ENCODE results near the gene CA4. TPM values are rescaled to one million over a fixed set of nuclear protein-coding genes. Genes with fewer than 3 reads are reported as not detected.
A peak's percentile ranks its signal among the peaks of the same experiment; 100 is the strongest.
"Not testable (repeated sequence)": the region's sequence is repeated elsewhere in the genome, so short reads cannot be mapped to it uniquely, and the experiment has no call there.

Gene CA4
- polyA plus RNA-seq, 2 of the 4 experiments (the other 2 are of a cell fraction): 0.06 TPM; not detected in 1

DNA sequence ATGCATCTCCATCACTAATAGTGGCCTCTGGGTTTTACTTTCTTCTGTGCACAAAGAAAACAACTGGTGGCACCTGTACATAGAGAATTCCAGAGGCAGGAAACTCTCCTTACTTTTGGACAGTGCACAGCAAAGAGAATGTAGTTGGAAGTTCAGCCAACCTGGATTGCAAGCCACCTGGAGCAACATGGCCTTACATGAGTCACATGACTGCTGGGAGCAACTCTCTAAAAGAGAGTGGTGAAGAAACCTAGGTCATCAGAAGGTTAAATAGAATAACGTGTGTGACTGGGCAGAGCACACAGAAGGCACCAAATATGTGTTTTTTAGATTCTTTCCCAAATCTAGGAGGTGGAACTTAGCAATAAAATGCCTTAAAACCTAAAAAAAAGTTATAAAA, 41.5 kb upstream of the CA4 start:
- H3K27ac ChIP-seq; H3K9me3 ChIP-seq; H3K4me2 ChIP-seq; DNase-seq (ENCODE audit: low read depth in 1 of 2, low spot score in 1 of 2); H3K4me1 ChIP-seq; FAIRE-seq; POLR2A ChIA-PET; H3K4me3 ChIP-seq: not testable (repeated sequence)
- 29% methylated on average over 1 of the region's 1 CpG for WGBS (ENCODE audit: missing lambda C conversion rate)
- CTCF ChIA-PET: interaction anchor here (0.9 to 1.7 kb wide), 3 partner anchors 11 to 57 kb away, joined by 3 read pairs; no protein-coding TSS in a partner anchor
- peak in 1 of 2 experiments; percentile 10; a peak in 2 of 6 replicates for ATAC-seq

DNA sequence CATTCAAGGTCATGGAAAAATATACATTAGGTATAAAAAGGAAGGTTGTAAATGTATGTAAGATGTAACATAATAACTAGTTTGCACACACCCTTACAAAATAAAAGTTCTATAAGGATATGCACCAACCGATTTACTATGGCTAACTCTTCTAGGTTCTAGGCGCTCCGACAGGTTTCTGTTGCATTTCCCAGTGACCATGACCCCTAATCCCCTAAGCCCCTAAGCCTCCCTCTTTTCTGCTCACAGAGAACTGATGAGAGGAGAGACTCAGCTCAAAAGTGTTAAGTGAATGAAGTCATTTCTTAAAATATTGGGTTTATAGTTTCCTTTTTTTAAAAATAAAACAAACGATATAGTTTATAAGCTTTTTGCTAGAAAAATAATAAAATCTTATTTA, 41.1 kb upstream of the CA4 start:
- DNase-seq (ENCODE audit: low read depth in 1 of 2, low spot score in 1 of 2) (no peak), ATAC-seq (no peak), FAIRE-seq (no peak)
- no peaks in the 10 kb centered on the region for H3K9me3 ChIP-seq
- TF ChIP-seq RFX5 (IDR thresholded peaks at IDR 0.05): no peak
- H3K27ac ChIP-seq: no peak overlapping the region
- H3K4me1 ChIP-seq: no peaks in the 10 kb centered on the region
- no peak overlapping the region for H3K4me2 ChIP-seq
- WGBS (ENCODE audit: missing lambda C conversion rate): 65% methylated on average over 4 of the region's 4 CpGs
- no peak overlapping the region for H3K4me3 ChIP-seq
- ChIA-PET CTCF (interaction anchor here (0.6 to 1.7 kb wide), 3 partner anchors 11 to 160 kb away, joined by 3 to 4 read pairs (median 4); no protein-coding TSS in a partner anchor), POLR2A (no interaction called here)

DNA sequence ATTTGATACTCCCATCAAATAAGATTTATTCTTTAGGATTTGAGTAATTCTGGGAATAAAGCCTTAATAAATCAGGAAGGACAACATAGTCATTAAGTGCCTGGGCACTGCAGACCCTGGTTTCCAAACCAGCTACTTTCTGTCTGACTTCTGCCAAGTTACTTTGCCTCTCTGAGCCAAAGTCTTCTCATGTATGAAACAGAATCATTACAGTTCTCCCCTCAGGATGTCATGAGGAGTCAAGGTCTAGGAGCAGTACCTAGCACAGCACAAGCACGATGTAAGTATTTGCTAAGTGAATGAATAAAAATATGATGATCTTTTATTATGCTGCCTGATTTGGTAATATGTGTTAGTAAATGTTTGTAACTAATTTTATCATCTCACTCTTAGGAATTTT, 40.6 kb upstream of the CA4 start:
- Histone ChIP-seq H3K4me3 (no peak overlapping the region), H3K9me3 (no peaks in the 10 kb centered on the region), H3K4me2 (no peak overlapping the region), H3K27ac (no peak overlapping the region), H3K4me1 (no peaks in the 10 kb centered on the region)
- no peak for ATAC-seq
- no peak for FAIRE-seq
- WGBS (ENCODE audit: missing lambda C conversion rate): 50% methylated on average over 1 of the region's 1 CpG
- POLR2A ChIA-PET: no interaction called here
- CTCF ChIA-PET: interaction anchor here (0.6 to 1.7 kb wide), 4 partner anchors 12 to 159 kb away, joined by 3 to 4 read pairs (median 4); no protein-coding TSS in a partner anchor
- TF ChIP-seq CBX2 (IDR thresholded peaks at IDR 0.05; ENCODE audit: borderline replicate concordance, low read depth) (no peak), ESRRA (IDR thresholded peaks at IDR 0.05; ENCODE audit: borderline replicate concordance, low read length) (no peak), HDAC2 (IDR thresholded peaks at IDR 0.05) (no peak), ZNF302 (CRISPR knock-in tag; IDR thresholded peaks at IDR 0.05) (no peak), FOSB (CRISPR knock-in tag; IDR thresholded peaks at IDR 0.05) (no peak), KDM5A (IDR thresholded peaks at IDR 0.05) (no peak), HOXA7 (CRISPR knock-in tag; IDR thresholded peaks at IDR 0.05) (no peak), NR3C1 (IDR thresholded peaks at IDR 0.05) (no peak), JUNB (IDR thresholded peaks at IDR 0.05) (no peak), FOSL2 (IDR thresholded peaks at IDR 0.05) (no peak), FOSL2 (CRISPR knock-in tag; IDR thresholded peaks at IDR 0.05) (no peak), POLR2AphosphoS2 (conservative IDR thresholded peaks at IDR 0.05; ENCODE audit: low read length) (no peak), ZSCAN20 (CRISPR knock-in tag; IDR thresholded peaks at IDR 0.05) (no peak), EHF (CRISPR knock-in tag; IDR thresholded peaks at IDR 0.05) (no peak), HOXB5 (CRISPR knock-in tag; IDR thresholded peaks at IDR 0.05) (no peak)
- TF ChIP-seq, protein P1, sequence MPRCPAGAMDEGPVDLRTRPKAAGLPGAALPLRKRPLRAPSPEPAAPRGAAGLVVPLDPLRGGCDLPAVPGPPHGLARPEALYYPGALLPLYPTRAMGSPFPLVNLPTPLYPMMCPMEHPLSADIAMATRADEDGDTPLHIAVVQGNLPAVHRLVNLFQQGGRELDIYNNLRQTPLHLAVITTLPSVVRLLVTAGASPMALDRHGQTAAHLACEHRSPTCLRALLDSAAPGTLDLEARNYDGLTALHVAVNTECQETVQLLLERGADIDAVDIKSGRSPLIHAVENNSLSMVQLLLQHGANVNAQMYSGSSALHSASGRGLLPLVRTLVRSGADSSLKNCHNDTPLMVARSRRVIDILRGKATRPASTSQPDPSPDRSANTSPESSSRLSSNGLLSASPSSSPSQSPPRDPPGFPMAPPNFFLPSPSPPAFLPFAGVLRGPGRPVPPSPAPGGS (IDR thresholded peaks at IDR 0.05): no peak
- TF ChIP-seq, protein P2, sequence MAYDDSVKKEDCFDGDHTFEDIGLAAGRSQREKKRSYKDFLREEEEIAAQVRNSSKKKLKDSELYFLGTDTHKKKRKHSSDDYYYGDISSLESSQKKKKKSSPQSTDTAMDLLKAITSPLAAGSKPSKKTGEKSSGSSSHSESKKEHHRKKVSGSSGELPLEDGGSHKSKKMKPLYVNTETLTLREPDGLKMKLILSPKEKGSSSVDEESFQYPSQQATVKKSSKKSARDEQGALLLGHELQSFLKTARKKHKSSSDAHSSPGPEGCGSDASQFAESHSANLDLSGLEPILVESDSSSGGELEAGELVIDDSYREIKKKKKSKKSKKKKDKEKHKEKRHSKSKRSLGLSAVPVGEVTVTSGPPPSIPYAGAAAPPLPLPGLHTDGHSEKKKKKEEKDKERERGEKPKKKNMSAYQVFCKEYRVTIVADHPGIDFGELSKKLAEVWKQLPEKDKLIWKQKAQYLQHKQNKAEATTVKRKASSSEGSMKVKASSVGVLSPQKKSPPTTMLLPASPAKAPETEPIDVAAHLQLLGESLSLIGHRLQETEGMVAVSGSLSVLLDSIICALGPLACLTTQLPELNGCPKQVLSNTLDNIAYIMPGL (CRISPR knock-in tag; IDR thresholded peaks at IDR 0.05; ENCODE audit: borderline replicate concordance): no peak
- TF ChIP-seq, protein P3, sequence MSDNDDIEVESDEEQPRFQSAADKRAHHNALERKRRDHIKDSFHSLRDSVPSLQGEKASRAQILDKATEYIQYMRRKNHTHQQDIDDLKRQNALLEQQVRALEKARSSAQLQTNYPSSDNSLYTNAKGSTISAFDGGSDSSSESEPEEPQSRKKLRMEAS (IDR thresholded peaks at IDR 0.05): no peak
- no peak for DNase-seq (ENCODE audit: low read depth in 1 of 2, low spot score in 1 of 2)

DNA sequence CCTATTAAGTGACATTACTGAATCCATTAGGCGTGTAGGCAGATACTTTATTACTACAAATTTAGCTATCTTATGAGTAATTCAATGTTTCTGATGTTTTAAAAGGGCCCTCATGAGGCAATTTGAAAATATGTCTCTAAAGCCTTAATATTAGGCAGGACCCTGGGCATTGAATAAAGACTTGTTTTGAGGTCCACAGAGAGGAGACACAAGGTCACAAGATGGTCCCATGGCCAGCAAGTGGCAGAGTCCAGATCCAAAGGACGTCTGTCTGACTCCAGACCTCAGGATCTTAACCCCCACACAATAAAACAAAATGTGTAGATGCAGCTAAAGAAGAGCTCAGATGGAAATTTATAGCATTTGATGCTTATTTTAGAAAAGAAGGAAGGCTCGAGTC, 39.2 kb upstream of the CA4 start:
- POLR2A ChIA-PET: no interaction called here
- Histone ChIP-seq H3K9me3 (no peaks in the 10 kb centered on the region), H3K4me2 (no peak overlapping the region), H3K4me1 (no peaks in the 10 kb centered on the region), H3K27ac (no peak overlapping the region), H3K4me3 (no peak overlapping the region)
- TF ChIP-seq, protein P4, sequence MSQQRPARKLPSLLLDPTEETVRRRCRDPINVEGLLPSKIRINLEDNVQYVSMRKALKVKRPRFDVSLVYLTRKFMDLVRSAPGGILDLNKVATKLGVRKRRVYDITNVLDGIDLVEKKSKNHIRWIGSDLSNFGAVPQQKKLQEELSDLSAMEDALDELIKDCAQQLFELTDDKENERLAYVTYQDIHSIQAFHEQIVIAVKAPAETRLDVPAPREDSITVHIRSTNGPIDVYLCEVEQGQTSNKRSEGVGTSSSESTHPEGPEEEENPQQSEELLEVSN (IDR thresholded peaks at IDR 0.05; ENCODE audit: borderline replicate concordance, low read depth): no peak
- 4% methylated on average over 3 of the region's 3 CpGs for WGBS (ENCODE audit: missing lambda C conversion rate)
- DNase-seq (ENCODE audit: low read depth in 1 of 2, low spot score in 1 of 2) (no peak), ATAC-seq (no peak), FAIRE-seq (no peak)
- CTCF ChIA-PET: interaction anchor here (0.7 to 1.3 kb wide), 2 partner anchors 27 to 65 kb away, joined by 3 to 4 read pairs; no protein-coding TSS in a partner anchor

DNA sequence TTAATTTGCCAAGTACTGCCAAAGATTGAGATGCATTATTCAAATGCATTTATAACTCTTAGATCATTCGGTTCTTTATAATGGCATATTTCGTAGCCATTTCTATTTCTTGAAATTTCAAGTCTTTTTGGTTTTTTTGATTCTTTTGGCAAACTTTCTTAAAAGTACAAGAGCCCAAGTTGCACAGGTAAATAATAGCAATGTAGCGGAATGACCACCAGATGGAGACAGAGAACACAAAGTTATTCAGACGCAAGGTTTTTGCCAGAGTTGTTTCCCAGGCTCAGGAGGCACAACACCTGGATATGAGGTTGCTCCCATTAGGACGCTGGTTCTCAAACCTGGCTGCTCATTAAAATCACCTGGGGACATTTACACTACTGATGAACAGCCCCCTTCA, 38.1 kb upstream of the CA4 start:
- WGBS (ENCODE audit: missing lambda C conversion rate): 0% methylated on average over 3 of the region's 5 CpGs
- FAIRE-seq (peak; percentile 98), ATAC-seq (peak; percentile 40 to 51; a peak in 2 of 6 replicates)
- H3K9me3 ChIP-seq; POLR2A ChIA-PET; H3K4me3 ChIP-seq; H3K27ac ChIP-seq; CTCF ChIA-PET; DNase-seq (ENCODE audit: low read depth in 1 of 2, low spot score in 1 of 2); H3K4me1 ChIP-seq; H3K4me2 ChIP-seq: not testable (repeated sequence)

DNA sequence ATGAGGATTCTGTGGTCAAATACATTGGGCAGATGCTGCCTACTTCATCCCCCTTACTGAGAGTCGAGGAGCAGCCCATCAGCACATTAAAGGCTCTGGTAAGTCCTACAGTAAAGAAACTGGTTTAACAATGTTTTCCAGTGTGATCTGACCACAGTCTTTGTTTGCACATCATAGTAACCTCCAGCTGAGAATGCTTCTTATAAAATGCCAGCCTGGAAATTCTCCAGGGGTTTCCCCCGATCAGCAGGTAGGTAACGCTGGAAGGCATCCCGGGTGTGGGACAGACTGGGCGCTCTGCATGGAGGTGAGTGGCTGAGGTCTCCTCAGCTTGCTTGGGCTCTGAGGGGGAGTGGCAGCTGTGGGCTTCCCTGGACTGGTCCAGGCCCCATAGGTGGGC, 34.4 kb upstream of the CA4 start:
- CTCF ChIA-PET; ATAC-seq; DNase-seq (ENCODE audit: low read depth in 1 of 2, low spot score in 1 of 2); H3K9me3 ChIP-seq; POLR2A ChIA-PET; H3K4me2 ChIP-seq; H3K27ac ChIP-seq; H3K4me1 ChIP-seq; H3K4me3 ChIP-seq: not testable (repeated sequence)
- no CpG with 5 or more reads among the region's 5 CpGs for whole genome bisulfite sequencing (ENCODE audit: missing lambda C conversion rate)
- FAIRE-seq: peak; percentile 83
